ENCODE results near the gene ADAM17.
"Not testable (repeated sequence)": the region's sequence is repeated elsewhere in the genome, so short reads cannot be mapped to it uniquely, and the experiment has no call there.

ADAM17 gene

DNA sequence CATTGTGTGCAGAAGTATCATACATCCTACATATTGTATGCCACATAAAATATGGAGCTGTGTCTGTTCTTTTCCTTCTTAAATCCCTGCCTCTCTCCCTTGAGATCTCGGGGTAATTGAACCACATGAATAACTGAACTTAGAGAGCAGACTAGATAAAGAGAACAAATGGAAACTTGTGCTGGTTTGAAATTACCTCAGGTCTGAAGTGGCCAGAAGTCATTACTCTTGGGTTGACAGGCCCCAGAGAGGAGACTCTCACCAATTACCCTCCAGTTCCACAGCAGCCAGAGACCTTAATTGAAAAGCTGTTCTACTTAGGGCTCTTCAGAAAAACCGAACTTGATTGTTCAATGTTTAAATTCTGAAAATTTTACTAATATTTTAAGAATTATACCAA is 5.0 kb upstream of the ADAM17 start:
- H3K4me1 ChIP-seq (ENCODE audit: control insufficient read depth, insufficient read depth, low read length): peaks cover 23% of the 10 kb centered on the region
- H3K9ac ChIP-seq (ENCODE audit: low read length): no peak overlapping the region
- no peak for DNase-seq (ENCODE audit: low read depth)
- no peaks in the 10 kb centered on the region for H3K9me3 ChIP-seq (ENCODE audit: control insufficient read depth, low read length)
- H3K4me3 ChIP-seq (ENCODE audit: low read length): no peak overlapping the region
- no peaks in the 10 kb centered on the region for H3K27me3 ChIP-seq (replicated peaks; ENCODE audit: control insufficient read depth, insufficient read depth, low read length)
- H3K36me3 ChIP-seq (ENCODE audit: control insufficient read depth, insufficient read depth, low read length, severe bottlenecking): no peaks in the 10 kb centered on the region

DNA sequence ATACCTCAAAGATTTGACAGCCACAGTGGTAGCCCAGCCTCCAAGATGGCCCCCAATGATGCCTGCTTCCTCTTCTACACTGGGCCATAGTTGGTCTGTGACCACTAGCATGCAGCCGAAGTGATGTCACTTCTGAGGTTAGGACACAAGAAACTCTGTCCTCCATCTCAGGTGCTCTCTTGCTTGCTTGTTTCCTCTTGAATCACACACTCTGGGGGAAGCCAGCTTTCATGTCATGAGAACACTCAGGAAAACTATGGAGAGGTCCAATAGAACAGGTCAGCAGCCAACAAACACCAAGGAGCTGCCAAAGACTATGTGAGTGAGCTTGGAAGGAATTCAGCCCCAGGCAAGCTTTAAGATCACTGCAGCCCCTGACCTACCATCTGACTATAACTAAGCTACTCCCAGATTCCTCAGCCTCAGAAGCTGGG is 3.3 kb upstream of the ADAM17 start:
- Histone ChIP-seq H3K9me3 (ENCODE audit: control insufficient read depth, low read length) (no peaks in the 10 kb centered on the region), H3K27me3 (replicated peaks; ENCODE audit: control insufficient read depth, insufficient read depth, low read length) (no peaks in the 10 kb centered on the region), H3K4me3 (ENCODE audit: low read length) (no peak overlapping the region), H3K36me3 (ENCODE audit: control insufficient read depth, insufficient read depth, low read length, severe bottlenecking) (no peaks in the 10 kb centered on the region), H3K4me1 (ENCODE audit: control insufficient read depth, insufficient read depth, low read length) (peaks cover 22% of the 10 kb centered on the region), H3K9ac (ENCODE audit: low read length) (no peak overlapping the region)
- DNase-seq (ENCODE audit: low read depth): peak; percentile 95

DNA sequence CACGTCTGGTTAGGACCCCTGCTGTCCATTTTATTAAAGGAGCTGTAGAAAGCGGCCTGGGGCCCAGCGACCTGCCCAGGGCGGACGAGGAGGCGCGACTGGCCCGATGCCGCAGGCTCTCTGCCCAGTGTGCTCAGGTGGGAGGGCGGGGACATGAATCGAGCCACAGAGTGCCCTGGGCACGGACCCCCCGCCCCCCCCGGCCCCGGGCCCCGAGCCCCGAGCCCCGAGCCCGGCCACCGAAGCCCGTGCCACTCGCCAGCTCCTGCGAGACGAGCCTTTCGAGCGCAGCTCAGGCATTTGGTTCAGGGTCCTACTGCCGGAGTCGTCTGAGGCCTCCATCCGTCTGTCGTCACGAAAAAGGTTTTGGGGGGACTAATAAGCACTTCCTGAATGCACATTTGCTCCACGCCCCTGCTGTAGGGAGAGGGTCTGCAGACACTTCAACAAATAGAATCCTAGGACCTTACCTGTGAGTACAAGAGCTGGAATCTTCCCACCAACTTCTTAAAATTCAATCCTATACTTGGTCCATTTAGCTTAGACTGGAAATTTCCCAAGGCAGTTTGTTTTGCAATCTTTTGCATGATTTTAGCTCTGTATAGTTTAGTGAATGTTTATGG is 602 bp upstream of the ADAM17 start:
- H3K4me1 ChIP-seq (ENCODE audit: control insufficient read depth, insufficient read depth, low read length): peaks cover 46% of the 10 kb centered on the region
- peak overlapping the region; percentile 97 for H3K4me3 ChIP-seq (ENCODE audit: low read length)
- peak overlapping the region; percentile 97 for H3K9ac ChIP-seq (ENCODE audit: low read length)
- H3K9me3 ChIP-seq (ENCODE audit: control insufficient read depth, low read length): no peaks in the 10 kb centered on the region
- DNase-seq (ENCODE audit: low read depth): peak; percentile 70
- H3K36me3 ChIP-seq (ENCODE audit: control insufficient read depth, insufficient read depth, low read length, severe bottlenecking): no peaks in the 10 kb centered on the region
- no peaks in the 10 kb centered on the region for H3K27me3 ChIP-seq (replicated peaks; ENCODE audit: control insufficient read depth, insufficient read depth, low read length)

DNA sequence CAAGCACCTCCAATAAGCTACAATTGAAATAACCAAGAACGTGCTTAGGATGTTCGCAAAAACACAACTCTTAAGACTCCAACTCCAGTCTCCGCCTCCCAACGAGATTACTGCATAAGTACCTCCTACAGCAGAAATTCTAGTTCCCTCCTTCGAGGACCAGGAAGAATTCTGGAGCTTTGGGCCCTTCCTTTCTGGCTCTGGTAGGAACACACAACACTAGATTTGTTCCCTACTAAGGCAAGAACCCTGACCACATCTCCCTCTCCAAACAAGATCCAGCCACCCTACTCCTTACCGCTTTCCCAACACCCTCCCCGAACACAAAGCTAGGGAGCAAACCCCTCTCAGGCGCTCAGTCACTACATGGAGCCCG is 721 bp downstream of the ADAM17 start:
- Histone ChIP-seq H3K4me3 (ENCODE audit: low read length) (peak overlapping the region; percentile 97), H3K36me3 (ENCODE audit: control insufficient read depth, insufficient read depth, low read length, severe bottlenecking) (no peaks in the 10 kb centered on the region), H3K4me1 (ENCODE audit: control insufficient read depth, insufficient read depth, low read length) (peaks cover 52% of the 10 kb centered on the region), H3K9me3 (ENCODE audit: control insufficient read depth, low read length) (no peaks in the 10 kb centered on the region), H3K27me3 (replicated peaks; ENCODE audit: control insufficient read depth, insufficient read depth, low read length) (no peaks in the 10 kb centered on the region), H3K9ac (ENCODE audit: low read length) (peak overlapping the region; percentile 97)
- peak; percentile 85 for DNase-seq (ENCODE audit: low read depth)

DNA sequence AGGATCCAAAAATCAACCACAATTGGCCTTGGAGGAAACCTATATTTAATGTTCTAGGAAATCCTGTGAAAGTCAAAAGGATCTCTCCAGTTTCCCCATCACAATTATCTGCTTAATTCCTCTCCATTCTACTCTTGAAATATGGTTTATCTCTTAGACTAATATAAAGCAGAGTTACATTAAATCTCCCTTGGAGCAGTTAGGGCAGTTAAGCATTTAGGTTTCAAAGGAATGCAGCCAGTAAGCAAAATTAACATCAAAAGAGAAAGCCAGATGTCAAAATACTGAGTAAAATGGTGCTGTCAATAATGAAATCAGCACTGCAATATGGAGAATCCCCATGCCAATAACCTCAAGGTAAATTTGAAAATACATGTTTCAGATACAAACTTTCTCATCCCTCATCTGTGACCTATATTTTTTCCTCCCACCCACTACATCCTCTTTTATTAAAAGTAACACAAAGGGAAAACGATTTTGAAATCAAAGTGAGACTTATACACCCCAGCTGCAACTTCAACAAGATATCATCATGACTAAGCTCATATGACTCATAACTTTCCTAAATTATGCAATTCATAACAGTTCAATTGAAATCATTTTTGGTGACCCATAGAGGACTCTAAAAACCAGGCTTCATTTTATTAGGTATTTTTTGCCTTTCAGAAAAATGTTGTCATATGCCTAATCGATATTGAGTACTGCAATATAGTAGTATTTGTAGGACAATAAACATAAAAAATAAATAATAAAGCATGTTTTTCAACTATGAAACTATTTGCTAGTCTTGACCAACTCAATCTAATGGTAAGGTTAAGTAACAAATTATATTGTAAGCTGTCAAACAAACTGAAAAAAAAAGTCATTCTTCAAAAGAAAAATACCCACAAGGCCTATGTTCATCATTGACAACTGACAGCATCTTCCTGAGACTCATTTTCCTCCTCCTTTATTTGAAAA is 3.1 kb downstream of the ADAM17 start:
- H3K36me3 ChIP-seq (ENCODE audit: control insufficient read depth, insufficient read depth, low read length, severe bottlenecking): no peaks in the 10 kb centered on the region
- DNase-seq (ENCODE audit: low read depth): peak; percentile 94
- H3K4me3 ChIP-seq (ENCODE audit: low read length): peak overlapping the region; percentile 72
- H3K27me3 ChIP-seq (replicated peaks; ENCODE audit: control insufficient read depth, insufficient read depth, low read length): no peaks in the 10 kb centered on the region
- H3K4me1 ChIP-seq (ENCODE audit: control insufficient read depth, insufficient read depth, low read length): peaks cover 50% of the 10 kb centered on the region
- no peaks in the 10 kb centered on the region for H3K9me3 ChIP-seq (ENCODE audit: control insufficient read depth, low read length)
- peak overlapping the region; percentile 52 for H3K9ac ChIP-seq (ENCODE audit: low read length)

DNA sequence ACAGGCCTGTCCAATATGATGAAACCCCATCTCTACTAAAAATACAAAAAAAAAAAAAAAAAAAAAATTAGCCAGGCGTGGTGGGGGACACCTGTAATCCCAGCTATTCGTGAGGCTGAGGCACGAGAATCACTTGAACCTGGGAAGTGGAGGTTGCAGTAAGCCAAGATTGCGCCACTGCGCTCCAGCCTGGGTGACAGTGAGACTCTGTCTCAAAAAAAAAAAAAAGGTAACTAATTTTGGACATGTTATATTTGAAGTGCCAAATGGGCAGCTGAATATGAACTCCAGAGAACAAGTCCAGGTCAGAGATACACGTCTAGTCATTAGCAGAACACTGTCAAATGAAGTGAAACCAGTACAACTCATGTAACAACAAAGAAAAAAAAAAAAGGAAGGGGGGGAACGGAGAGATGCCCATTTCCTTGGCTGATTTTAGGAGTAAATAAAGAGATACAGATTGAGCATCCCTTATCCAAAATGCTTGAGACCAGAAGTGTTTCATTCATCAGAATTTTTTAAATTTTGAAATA is 4.7 kb downstream of the ADAM17 start:
- DNase-seq (ENCODE audit: low read depth); H3K27me3 ChIP-seq (replicated peaks; ENCODE audit: control insufficient read depth, insufficient read depth, low read length); H3K9me3 ChIP-seq (ENCODE audit: control insufficient read depth, low read length); H3K36me3 ChIP-seq (ENCODE audit: control insufficient read depth, insufficient read depth, low read length, severe bottlenecking); H3K4me3 ChIP-seq (ENCODE audit: low read length); H3K9ac ChIP-seq (ENCODE audit: low read length): not testable (repeated sequence)
- H3K4me1 ChIP-seq (ENCODE audit: control insufficient read depth, insufficient read depth, low read length): peaks cover 61% of the 10 kb centered on the region

DNA sequence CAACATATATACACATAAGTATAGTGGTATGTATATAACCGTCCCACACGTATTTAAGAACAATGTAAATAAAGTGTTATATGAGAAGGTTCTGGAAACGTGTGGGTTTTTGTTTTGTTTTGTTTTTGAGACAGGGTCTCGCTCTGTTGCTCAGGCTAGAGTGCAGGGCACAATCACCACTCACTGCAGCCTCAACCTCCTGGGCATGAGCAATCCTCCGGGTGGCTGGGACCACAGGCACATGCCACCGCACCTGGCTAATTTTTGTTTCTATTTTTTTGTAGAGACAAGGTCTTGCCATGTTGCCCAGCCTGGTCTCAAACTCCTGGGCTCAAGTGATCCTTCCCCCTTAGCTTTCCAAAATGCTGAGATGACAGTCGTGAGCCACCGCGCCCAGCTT is 6.2 kb downstream of the ADAM17 start:
- Histone ChIP-seq H3K4me1 (ENCODE audit: control insufficient read depth, insufficient read depth, low read length) (peaks cover 73% of the 10 kb centered on the region), H3K9me3 (ENCODE audit: control insufficient read depth, low read length) (no peaks in the 10 kb centered on the region), H3K9ac (ENCODE audit: low read length) (no peak overlapping the region), H3K27me3 (replicated peaks; ENCODE audit: control insufficient read depth, insufficient read depth, low read length) (no peaks in the 10 kb centered on the region), H3K36me3 (ENCODE audit: control insufficient read depth, insufficient read depth, low read length, severe bottlenecking) (no peaks in the 10 kb centered on the region), H3K4me3 (ENCODE audit: low read length) (no peak overlapping the region)
- DNase-seq (ENCODE audit: low read depth): no peak

DNA sequence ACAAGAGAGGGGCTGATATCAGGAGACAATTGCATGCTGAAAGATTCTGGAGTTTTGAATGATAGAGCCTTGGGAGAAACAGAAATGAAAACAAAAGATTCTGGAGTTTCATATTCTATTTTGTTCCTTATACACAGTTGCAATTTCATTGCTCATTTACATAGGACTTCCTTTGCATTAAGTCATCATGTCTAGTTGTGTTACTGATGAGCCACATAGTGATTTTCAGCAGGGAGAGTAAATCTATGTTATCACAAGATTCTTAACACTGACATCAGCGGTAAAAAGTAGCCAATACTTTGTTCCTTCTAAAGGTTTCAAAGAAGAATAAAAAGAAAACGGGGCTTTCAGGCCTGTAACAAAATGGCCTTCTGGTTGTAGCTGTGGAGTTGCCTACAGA is 7.1 kb downstream of the ADAM17 start:
- H3K9ac ChIP-seq (ENCODE audit: low read length): no peak overlapping the region
- H3K4me1 ChIP-seq (ENCODE audit: control insufficient read depth, insufficient read depth, low read length): peaks cover 64% of the 10 kb centered on the region
- no peaks in the 10 kb centered on the region for H3K36me3 ChIP-seq (ENCODE audit: control insufficient read depth, insufficient read depth, low read length, severe bottlenecking)
- no peak overlapping the region for H3K4me3 ChIP-seq (ENCODE audit: low read length)
- H3K27me3 ChIP-seq (replicated peaks; ENCODE audit: control insufficient read depth, insufficient read depth, low read length): no peaks in the 10 kb centered on the region
- H3K9me3 ChIP-seq (ENCODE audit: control insufficient read depth, low read length): no peaks in the 10 kb centered on the region
- DNase-seq (ENCODE audit: low read depth): no peak

DNA sequence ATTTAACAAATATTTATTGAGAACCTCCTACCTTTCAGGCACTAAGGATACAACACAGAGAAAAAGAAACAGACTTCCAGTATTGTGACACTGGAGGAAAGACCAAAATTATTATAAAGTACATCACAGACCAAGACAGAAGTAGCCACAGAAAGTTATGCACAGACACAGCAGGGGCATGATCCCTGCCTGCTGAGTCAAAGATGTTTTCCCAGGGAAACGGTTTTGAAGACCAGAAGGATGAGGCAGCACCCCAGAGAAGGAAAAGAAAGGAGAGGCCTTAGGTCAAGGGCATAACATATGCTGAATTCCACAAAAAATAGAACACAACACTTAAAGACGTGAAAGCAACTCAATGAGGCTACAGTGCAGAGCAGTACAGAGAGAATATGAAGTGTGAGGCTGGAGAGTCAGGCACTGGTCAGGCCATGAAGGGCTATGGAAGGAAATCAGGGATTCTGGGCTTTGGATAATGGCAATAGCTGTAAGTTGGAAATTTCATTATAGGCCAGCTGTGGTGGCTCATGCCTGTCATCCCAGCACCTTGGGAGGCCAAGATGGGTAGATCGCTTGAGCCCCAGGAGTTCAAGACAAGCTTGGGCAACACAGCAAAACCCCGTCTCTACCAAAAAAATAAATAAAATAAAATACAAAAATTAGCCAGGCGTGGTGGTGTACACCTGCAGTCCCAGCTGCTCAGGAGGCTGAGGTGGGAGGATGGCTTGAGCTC is 8.2 kb downstream of the ADAM17 start:
- H3K9me3 ChIP-seq (ENCODE audit: control insufficient read depth, low read length): no peaks in the 10 kb centered on the region
- peaks cover 60% of the 10 kb centered on the region for H3K4me1 ChIP-seq (ENCODE audit: control insufficient read depth, insufficient read depth, low read length)
- no peaks in the 10 kb centered on the region for H3K27me3 ChIP-seq (replicated peaks; ENCODE audit: control insufficient read depth, insufficient read depth, low read length)
- H3K4me3 ChIP-seq (ENCODE audit: low read length): no peak overlapping the region
- H3K36me3 ChIP-seq (ENCODE audit: control insufficient read depth, insufficient read depth, low read length, severe bottlenecking): no peaks in the 10 kb centered on the region
- H3K9ac ChIP-seq (ENCODE audit: low read length): no peak overlapping the region
- peak; percentile 33 for DNase-seq (ENCODE audit: low read depth)

DNA sequence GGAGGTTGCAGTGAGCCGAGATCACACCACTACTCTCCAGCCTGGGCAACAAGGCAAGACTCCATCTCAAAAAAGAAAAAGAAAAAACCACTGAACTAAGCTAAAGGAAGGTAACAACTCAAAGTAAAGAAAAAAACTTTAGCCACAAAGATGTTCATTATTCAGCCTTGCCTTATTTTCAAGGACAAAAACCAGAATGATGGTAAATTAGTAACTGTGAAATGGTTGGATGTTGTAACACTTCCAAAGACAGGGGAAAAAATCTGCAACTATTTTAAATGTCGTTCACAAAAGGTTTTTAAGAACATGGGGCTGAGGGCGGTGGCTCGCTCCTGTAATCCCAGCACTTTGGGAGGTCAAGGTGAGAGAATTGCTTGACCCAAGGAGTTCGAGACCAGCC is 10.1 kb downstream of the ADAM17 start:
- Histone ChIP-seq H3K9me3 (ENCODE audit: control insufficient read depth, low read length) (no peaks in the 10 kb centered on the region), H3K9ac (ENCODE audit: low read length) (no peak overlapping the region), H3K36me3 (ENCODE audit: control insufficient read depth, insufficient read depth, low read length, severe bottlenecking) (peaks cover 4% of the 10 kb centered on the region), H3K27me3 (replicated peaks; ENCODE audit: control insufficient read depth, insufficient read depth, low read length) (no peaks in the 10 kb centered on the region), H3K4me1 (ENCODE audit: control insufficient read depth, insufficient read depth, low read length) (peaks cover 47% of the 10 kb centered on the region), H3K4me3 (ENCODE audit: low read length) (no peak overlapping the region)
- no peak for DNase-seq (ENCODE audit: low read depth)

DNA sequence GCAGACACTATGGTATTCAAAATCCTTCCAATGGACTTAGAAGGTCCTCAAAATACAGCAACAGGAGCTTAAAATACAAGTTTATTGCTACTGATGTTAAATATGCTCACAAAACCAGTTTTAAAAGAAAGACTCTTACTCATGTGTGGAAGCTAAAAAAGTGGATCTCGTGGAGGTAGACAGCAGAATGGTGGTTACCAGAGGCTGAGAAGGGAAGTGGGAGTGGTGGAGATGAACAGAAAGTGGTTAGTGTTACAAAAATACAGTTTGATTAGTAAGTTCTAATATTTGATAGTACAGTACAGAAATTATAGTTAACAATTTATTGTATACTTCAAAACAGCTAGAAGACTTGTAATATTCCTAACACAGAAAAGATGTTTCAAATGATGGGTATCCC is 12.1 kb downstream of the ADAM17 start:
- Histone ChIP-seq H3K9ac (ENCODE audit: low read length) (no peak overlapping the region), H3K4me1 (ENCODE audit: control insufficient read depth, insufficient read depth, low read length) (peaks cover 59% of the 10 kb centered on the region), H3K9me3 (ENCODE audit: control insufficient read depth, low read length) (no peaks in the 10 kb centered on the region), H3K4me3 (ENCODE audit: low read length) (no peak overlapping the region), H3K27me3 (replicated peaks; ENCODE audit: control insufficient read depth, insufficient read depth, low read length) (no peaks in the 10 kb centered on the region), H3K36me3 (ENCODE audit: control insufficient read depth, insufficient read depth, low read length, severe bottlenecking) (peaks cover 4% of the 10 kb centered on the region)
- DNase-seq (ENCODE audit: low read depth): no peak
